Retinal pigment epithelial cell (primary cell): ENCODE data around the gene CNDP1.

Source experiments
- DNase-seq: peaks from one replicate; pipeline ENCODE4 v3.0.0-alpha.2; 2010; ENCODE audit warnings: low read depth
- H3K4me3 ChIP-seq: 2 replicates; pipeline ENCODE4 v1.5.1; 2011; ENCODE audit warnings: mild to moderate bottlenecking, low read length, control low read depth, moderate library complexity
- TF ChIP-seq, protein P1 (sequence below): conservative IDR thresholded peaks from 2 replicates; pipeline ENCODE4 v1.5.1; 2011; ENCODE audit warnings: low read depth, low read length, control low read depth, inconsistent platforms

Gene CNDP1

GRCh38 chr18:74534981-74535649 is 815 bp downstream of the CNDP1 start:
- DNase-seq = no peak
- TF ChIP-seq, protein P1, sequence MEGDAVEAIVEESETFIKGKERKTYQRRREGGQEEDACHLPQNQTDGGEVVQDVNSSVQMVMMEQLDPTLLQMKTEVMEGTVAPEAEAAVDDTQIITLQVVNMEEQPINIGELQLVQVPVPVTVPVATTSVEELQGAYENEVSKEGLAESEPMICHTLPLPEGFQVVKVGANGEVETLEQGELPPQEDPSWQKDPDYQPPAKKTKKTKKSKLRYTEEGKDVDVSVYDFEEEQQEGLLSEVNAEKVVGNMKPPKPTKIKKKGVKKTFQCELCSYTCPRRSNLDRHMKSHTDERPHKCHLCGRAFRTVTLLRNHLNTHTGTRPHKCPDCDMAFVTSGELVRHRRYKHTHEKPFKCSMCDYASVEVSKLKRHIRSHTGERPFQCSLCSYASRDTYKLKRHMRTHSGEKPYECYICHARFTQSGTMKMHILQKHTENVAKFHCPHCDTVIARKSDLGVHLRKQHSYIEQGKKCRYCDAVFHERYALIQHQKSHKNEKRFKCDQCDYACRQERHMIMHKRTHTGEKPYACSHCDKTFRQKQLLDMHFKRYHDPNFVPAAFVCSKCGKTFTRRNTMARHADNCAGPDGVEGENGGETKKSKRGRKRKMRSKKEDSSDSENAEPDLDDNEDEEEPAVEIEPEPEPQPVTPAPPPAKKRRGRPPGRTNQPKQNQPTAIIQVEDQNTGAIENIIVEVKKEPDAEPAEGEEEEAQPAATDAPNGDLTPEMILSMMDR = no peak
- no peak overlapping the region for H3K4me3 ChIP-seq

- DNase-seq = no peak
- H3K4me3 ChIP-seq = no peak overlapping the region
- TF ChIP-seq, protein P1 = no peak
These were observed 5.0 kb downstream of the CNDP1 start for GRCh38 chr18:74539289-74539688.

DNA sequence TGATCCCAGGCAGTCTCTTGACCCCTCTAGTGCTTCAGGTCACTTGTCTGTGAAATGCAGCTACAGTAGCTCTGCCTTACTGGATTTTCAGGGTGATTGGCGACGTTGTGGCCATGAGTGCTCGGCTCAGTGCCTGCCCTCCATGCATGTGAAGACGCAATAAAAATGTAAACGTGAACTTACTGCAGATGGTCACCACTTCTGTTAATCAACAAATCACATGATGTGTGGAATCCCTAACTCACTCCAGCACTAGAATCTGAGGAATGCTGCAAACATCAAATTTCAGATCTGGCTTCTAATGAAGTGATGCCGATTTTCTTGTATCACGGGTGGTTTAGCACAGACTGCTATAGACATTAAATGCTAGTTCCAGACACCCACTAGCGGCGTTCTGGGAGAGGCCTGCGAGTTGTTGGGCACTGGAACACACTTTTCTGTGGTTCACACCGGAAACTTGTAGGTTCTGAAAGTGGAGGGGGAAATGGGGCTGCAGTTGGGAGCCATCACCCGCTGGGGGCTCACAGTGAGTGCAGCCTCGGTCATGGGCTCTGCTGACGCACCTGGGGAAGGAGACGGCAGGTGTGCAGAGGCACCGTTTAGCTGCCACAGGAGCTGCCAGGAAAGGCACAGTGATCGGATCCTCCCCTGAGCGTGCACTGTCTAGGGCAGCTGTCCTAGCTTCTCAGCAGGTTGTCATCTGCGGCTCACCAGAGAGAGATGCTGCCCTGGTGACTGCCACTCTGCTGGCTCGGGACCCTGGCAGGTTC is 6.5 kb downstream of the CNDP1 start:
- TF ChIP-seq, protein P1 = no peak
- H3K4me3 ChIP-seq = no peak overlapping the region
- peak; percentile 20 for DNase-seq

DNA sequence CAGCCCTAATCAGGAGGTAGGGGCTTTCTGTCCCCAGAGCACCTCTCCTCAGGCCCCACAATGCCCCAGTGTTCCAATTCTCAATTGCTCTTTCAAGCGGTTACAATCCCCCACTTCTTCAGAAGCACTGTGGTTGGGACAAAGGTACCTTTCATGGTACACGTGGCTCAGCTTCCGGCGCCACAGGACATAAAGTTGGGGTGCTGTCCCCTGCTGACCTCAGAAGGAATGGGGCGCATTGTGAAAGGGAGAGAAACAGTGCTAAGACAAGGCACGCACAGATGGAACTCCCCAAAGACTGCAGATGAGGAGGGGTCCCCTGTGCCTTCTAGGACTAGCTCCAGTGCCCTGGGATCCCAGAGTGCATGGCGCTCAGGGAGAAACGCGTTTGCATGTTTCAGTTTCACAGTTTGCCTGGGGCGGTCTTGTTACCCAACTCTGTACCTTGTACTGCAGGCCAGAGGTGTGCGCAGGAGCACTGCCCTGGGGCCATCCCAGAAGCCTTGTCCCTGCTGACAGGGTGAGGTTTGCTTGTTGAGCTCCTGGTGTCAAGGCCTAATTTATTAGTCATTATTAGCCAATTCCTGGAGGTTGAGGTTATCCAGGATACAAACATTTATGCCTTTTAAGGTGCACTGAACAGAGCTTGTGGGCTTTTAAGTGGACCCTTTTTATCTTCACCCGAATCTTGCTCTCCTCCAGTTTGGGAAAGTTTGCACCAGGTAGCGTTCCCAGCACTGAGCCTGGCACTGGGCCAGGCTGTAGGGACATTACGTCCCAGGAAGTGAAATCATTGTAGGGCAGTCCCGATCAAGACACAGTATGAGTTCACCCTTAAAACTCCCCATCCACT is 7.6 kb downstream of the CNDP1 start:
- H3K4me3 ChIP-seq = no peak overlapping the region
- no peak for DNase-seq
- TF ChIP-seq, protein P1 = no peak

DNA sequence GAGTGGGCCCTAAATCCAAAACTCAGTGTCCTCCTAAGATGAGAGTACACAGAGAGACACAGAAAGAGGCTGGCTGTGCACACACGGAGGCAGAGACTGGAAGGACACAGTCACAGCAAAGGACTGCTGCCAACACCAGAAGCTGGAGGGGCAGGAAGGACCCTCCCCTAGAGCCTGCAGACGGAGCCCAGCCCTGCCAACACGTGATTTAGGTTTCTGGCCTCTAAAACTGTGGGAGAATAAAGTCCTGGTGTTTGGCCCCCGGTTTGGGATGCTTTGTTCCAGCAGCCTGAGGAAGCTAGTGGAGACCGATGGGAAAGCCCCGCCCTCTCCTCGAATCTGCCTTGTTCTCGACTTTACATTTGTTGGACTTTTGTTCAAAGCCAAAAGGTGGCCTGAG is 10.6 kb downstream of the CNDP1 start:
- no peak for DNase-seq
- TF ChIP-seq, protein P1 = no peak

GRCh38 chr18:74546007-74546406 is 11.7 kb downstream of the CNDP1 start:
- TF ChIP-seq, protein P1 = no peak
- no peak for DNase-seq
- no peak overlapping the region for H3K4me3 ChIP-seq

More for the DNA sequence above, 10.6 kb downstream of the CNDP1 start:
- no peak overlapping the region for H3K4me3 ChIP-seq
